G401 (cell line): ENCODE measurements around the gene SLC5A5. TPM values are rescaled to one million over a fixed set of nuclear protein-coding genes. Genes with fewer than 3 reads are reported as not detected.
"Not testable (repeated sequence)": the region's sequence is repeated elsewhere in the genome, so short reads cannot be mapped to it uniquely, and the experiment has no call there.

Experiments
- DNase-seq: peaks from one replicate; pipeline ENCODE4 v3.0.0-alpha.2; 2015; ENCODE audit warnings: low spot score
- in situ Hi-C: cut with HindIII; loops from 2 replicates; pipeline ENCODE4 v1.10.0; 2016; ENCODE audit warnings: low sequenced_read_pairs, mixed read lengths
- total RNA-seq: library from RNA; depleted of rRNA; stranded (reverse); fragments of >200 nt; shearing (Covaris generic); gene quantifications from 2 replicates; pipeline ENCODE4 v1.2.3, GENCODE V29; 2014

The SLC5A5 gene
- total RNA-seq, 1 experiment from 2014 or later, result 3.2 TPM

GRCh38 chr19:17909003-17909732 is 37.4 kb downstream of the SLC5A5 start:
- peak; percentile 68 for DNase-seq
- in situ Hi-C loops, result no loop called here

DNA sequence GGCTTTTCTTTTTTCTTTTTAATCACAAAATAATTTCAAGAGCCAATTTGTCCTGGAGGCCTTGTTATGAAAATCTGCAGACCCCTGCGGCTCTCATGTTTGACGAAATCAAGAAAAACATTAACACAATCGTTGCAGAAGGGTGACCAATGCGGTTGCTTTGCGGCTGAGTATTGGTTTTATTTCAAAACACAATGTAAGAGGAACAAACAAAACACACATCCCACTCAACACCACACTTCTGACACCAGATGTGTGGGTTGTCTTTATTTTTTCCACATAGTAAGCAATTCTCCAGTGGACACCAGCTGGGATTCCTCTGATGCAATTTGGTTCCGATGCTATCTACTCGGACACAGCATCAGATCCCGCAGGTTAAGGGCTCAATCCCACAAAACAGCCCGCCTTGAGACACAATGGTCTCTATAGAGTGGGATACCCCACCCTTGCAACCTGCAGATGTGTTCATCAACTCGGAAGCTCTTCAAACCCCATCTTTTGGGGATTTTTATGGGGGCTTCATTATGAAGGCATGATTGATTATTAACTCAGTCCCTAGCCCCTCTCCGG is 39.1 kb downstream of the SLC5A5 start:
- no peak for DNase-seq
- in situ Hi-C loops, result no loop called here

DNA sequence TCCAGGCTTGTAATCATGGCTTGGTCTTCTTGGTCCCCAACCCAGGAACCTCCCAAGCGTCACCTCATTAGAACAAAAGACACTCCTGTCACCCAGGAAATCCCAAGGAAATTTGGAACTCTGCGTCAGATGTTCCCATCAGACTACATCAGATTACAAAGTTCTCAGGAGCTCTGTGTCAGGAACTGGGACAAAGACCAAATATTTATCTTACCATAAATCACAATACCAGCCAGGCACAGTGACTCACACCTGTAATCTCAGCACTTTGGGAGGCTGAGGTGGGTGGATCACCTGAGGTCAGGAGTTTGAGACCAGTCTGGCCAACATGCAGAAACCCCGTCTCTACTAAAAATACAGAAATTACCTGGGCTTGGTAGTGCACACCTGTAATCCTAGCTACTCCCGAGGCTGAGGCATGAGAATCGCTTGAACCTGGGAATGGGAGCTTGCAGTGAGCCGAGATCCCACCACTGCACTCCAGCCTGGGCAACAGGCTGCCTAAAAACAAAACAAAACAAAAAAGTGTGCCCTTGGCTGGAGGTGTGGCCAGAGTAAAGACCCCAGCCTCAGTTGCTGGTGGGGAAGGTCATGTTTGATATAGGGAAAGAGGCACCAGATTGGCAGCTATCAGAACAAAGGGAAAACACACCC is 44.3 kb downstream of the SLC5A5 start:
- in situ Hi-C loops, result no loop called here
- DNase-seq, result no peak

DNA sequence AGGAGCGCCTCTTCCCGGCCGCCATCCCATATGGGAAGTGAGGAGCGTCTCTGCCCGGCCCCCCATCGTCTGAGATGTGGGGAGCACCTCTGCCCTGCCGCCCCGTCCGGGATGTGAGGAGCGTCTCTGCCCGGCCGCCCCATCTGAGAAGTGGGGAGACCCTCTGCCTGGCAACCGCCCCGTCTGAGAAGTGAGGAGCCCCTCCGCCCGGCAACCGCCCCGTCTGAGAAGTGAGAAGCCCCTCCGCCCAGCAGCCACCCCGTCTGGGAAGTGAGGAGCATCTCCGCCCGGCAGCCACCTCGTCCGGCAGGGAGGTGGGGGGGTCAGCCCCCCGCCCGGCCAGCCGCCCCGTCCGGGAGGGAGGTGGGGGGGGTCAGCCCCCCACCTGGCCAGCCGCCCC is 46.4 kb downstream of the SLC5A5 start:
- DNase-seq, in situ Hi-C loops: not testable (repeated sequence)

- in situ Hi-C loops, DNase-seq: not testable (repeated sequence)
Measured at GRCh38 chr19:17919122-17919521, 47.4 kb downstream of the SLC5A5 start.

- no peak for DNase-seq
- in situ Hi-C loops, result no loop called here
Measured at GRCh38 chr19:17920527-17920926, 48.8 kb downstream of the SLC5A5 start.

- no peak for DNase-seq
- in situ Hi-C loops, result no loop called here
Measured at GRCh38 chr19:17922138-17922537, 50.4 kb downstream of the SLC5A5 start.

GRCh38 chr19:17926044-17926443 is 54.3 kb downstream of the SLC5A5 start:
- DNase-seq, result no peak
- in situ Hi-C loops, result no loop called here

DNA sequence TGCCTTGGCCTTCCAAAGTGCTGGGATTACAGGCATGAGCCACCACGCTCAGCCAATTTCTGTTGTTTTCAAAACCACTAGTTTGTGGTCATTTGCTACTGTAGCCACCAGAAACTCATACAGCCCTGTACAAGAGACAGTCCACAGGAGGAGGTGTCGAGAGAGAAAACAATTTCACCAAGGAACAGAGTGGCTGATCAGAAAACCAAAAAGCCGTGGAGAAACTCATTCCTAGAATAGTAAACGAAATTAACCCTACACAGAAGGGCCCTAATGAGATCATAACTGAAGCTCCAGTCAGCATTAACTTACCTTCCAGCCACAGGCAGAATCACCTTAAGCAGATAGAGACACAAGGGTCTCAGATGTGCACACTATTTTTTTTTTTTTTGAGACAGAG is 57.3 kb downstream of the SLC5A5 start:
- in situ Hi-C loops, result no loop called here

DNA sequence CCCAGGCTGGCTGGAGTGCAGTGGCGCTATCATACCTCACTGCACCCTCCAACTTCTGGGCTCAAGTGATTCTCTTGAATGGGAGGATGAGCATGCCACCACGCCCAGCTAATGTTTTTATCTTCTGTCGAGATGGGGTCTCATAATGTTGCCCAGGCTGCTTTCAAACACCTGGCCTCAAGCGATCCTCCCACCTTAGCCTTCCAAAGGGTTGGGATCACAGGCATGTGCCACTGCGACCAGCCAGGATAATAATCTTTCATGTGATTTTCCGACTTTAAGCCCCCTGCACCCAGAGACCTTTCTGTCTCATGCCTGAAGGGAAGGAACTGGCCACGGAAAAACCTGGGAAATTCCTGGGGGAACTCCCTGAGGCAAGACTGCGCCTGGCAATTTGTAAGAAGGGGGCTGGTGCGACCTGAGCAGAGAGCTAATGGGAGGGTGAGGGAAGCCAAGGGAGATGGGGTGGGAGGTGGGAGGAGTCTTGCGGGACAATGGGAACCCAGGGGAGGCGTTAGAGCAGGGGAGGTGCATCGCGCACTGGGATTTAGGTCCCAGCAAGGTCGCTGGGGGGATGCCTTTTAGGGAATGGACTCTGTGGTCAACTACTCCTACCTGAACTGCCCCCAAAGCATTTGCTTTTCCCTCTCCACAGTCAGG is 59.9 kb downstream of the SLC5A5 start:
- in situ Hi-C loops, result no loop called here
- DNase-seq, result peak; percentile 28

More for the DNA sequence above, 57.3 kb downstream of the SLC5A5 start:
- DNase-seq, result no peak

DNA sequence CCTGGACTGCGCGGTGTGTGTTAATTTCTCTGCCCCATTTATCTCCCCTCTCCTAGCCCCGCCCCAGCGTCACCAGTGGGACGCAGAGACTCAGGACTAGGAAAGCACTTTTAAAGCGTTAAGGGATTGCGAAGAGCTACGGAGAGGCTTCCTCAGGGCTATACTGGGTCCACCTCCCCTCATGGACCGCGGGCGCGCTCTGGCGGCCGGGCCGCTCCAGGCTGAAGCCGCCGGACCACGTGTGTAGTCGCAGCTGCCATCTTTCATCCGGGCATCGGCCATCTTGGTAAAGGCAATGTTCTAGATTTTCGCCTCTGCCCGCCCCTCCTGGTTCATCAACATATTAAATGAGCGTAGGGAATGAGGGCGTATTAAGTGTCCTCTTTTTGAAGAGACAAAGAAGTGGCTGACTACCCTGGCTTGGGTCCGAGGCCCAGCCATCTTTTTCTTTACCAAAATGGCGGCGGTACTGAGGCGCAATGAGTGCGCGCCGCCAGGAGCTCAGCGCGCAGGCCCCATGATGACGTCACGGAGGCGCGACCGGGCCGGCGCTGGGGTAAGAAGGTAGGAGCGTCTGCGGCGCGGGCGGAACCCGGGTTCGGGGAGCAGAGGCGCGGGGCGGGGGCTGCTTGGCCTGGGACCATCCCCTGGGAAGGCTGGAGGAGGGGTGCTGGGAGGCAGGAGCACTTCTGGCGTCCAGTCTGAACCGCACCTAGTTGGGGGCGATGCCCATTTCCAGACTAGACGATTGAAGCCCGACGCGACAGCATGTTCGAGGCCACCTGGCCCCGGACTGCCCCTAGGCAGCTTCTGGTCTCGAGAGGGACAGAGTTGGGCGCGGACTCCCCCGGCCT is 61.0 kb downstream of the SLC5A5 start, which contains the start of gene CCDC124:
CCDC124 (plus strand) TSS at position 531 of the 854 bp plus-strand sequence. CDS start 3,406 bp downstream, outside the sequence.
- DNase-seq, result peak; percentile 90
- in situ Hi-C loops, result no loop called here

DNA sequence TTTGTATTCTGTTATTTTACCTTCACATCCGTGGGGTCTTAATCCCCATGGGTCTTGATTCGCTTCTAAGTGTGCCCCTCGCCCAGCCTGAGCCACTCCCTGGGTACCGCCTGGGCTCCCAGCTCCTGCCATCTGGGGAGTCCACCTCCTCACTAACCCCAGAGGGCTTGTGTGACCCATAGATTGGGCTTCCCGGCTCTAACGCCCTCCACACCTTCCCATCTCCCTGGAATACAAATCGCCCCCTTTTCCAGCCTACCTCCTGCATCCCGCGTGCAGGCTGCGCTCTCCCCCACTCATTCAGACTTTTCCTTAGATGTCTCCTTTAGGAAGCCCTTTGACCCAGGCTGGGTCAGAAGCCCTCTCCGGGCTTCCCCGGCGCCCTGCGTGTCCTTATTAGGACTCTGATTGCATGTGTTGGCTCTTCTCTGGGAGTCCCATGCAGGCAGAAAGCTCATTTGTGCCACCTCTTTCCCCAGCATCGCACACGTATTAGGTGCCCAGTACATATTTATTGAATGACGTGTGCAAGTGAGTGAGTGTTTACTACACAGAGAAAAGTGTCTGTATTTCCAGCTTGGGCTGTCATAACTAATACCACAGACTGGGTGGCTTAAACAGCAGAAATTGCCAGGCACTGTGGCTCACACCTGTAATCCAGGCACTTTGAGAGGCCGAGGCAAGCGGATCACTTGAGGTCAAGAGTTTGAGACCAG is 61.8 kb downstream of the SLC5A5 start:
- in situ Hi-C loops, result no loop called here
- no peak for DNase-seq

- no peak for DNase-seq
- in situ Hi-C loops, result no loop called here
Measured at GRCh38 chr19:17936379-17936778, 64.6 kb downstream of the SLC5A5 start.

DNA sequence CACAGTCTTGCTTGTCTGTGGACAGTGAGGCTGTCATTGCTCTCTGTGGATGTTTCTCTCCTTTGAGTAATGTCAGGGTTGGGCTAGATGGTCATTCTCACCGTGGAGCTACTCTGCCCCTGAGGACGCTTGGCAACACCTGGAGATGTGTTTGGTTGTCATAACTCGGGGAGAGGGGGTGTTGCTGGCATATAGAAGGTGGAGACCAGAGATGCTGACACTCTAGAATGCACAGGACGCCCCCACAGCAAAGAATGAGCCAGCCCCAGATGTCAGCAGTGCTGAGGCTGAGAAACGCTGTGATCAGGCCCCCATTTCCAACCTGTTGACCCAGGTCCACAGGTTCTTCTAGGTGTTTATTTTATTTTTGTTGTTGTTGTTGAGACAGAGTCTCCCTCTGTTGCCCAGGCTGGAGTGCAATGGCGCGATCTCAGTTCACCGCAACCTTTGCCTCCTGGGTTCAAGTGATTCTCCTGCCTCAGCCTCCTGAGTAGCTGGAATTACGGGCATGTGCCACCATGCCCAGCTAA is 65.7 kb downstream of the SLC5A5 start:
- in situ Hi-C loops, result no loop called here
- no peak for DNase-seq

- in situ Hi-C loops, result no loop called here
- DNase-seq, result peak; percentile 71
Measured at GRCh38 chr19:17938092-17938845, 66.5 kb downstream of the SLC5A5 start.

DNA sequence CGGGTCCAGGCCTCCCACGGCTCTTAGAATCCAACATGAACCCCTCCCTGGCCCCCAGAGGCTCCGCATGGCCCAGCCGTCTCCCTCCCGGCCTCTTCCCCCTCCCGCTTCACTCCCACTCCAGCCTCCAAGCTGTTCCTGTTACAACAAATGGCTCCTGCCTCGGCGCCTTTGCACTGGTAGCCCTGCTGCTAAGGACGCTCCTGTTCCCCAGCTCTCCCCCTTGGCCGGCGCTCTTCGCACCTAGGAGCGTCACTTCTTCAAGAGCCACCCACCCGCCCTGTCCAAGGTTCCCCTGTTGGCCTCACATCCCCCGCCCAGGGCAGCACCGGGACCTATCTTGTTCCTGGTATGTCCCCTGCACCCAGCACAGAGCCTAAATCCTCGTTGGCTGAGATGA is 70.4 kb downstream of the SLC5A5 start:
- in situ Hi-C loops, result no loop called here
- DNase-seq, result no peak

- in situ Hi-C loops, result no loop called here
- no peak for DNase-seq
Measured at GRCh38 chr19:17942582-17943273, 71.0 kb downstream of the SLC5A5 start.
